NCI-H146 treated with DMSO at 0.1 percent for 48 hours (cell line): ENCODE measurements around the gene SUMO4.
"Not testable (repeated sequence)": the region's sequence is repeated elsewhere in the genome, so short reads cannot be mapped to it uniquely, and the experiment has no call there.

Experiments
- DNase-seq: peaks from one replicate; lab custom pipeline; 2025; ENCODE audit not compliant: unreplicated experiment; lab: John Stamatoyannopoulos, UW

The SUMO4 gene

DNA sequence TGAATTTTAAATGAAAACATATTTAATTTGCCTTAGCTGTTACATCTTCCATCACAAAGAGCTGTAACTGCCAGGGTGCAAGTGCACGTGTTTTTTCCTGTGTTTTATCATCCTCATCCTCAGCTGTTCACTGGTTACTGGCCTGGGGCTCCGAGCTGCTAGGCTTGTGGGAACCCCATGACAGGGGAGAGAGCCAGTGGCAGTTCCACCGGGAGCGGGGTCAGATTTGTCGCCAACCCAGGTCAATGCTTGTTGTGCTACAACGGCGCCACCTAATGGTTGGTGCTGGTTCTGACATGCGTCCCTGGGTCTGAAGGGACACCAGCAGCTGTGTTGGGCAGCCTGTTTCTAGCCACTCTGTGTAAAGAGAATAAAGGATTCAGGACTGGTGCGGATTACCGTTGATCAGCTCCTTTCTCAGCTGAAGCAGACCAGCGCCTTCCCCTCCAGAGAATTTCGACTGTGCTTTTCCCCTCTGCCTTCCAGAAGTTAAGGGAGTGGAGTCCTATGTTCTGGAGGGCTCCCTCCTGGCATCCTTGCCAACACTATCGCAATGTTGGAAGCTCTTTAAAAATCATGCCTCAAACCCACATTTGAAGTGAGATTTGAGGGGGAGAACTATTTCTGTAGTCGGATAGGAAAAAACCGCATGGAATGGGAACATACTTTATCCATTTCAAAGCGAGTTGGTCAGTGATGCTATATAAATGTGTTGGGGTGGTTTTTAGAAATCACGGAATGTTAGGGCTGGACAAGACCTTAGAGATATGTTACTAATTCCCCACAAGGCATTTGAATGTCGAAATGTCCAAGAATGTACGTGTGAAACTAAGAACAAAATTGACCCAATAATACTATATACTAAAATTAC lies 32.1 kb downstream of the SUMO4 start:
- peak; percentile 83 for DNase-seq

DNA sequence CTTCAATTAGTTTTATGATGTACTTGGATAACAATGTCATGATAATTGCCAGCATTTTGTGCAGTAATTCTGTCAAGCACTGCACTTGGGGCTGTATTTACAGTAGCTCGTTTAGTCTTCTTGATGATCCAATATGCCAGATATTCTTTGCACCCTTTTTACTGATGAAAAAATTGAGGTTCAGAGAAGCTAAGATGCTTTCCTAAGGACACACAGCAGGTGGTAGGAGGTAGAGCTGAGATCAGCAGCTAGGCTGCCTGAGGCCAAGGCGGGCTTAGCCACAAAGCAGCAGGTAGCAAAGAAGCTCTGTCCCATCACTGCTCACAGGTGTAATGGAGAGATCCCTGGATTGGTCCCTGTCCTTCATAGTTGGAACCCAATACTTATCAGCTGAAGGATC lies 33.3 kb downstream of the SUMO4 start:
- DNase-seq = no peak

DNA sequence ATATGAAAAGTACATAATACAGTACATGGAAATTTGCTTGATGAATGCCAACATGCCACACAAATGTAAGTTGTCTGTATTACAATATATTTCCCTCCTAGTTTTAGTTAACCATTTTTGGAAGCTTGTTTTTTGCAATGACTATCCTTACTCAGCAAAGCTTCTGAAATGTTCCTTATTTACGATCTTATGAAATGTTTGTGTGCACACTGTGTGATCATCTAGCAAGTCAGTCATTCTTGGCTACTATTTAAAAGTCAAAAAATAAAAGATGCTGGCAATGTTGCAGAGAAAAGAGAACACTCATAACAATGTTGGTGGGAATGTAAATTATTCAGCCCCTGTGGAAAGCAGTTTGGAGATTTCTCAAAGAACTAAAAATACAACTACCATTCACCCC lies 33.8 kb downstream of the SUMO4 start:
- DNase-seq = no peak

DNA sequence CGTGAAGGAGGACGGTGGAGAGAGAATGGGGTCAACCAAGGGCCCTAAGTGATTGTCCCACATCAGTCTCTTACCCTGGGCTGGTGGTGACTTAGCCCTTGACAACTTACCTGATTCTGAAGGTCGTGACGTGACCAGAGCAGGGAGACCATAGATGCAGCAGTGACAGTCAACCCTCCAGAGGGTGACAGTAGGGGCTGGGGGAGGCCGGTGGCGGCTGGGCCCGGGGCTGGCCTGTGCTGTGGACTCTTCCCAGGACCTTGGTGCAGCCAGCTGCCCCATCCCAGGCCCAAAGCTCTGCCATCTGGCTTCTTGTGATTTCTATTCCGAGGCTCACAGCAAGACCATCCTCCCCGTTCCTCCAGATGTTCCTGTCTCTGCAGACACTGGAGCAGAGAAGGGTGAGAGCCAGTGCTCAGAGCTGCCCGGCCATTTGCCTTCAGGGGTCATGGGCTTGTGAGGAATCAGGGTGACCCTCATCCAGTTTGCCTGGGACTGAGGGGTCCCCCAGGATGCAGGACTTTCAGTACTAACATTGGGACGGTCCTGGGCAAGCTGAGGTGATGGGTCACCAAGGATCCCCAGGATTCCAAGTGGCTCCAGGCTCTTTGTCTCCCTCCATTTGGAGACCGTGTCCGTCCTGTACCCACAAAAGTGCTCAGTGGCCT lies 36.0 kb downstream of the SUMO4 start:
- no peak for DNase-seq

DNA sequence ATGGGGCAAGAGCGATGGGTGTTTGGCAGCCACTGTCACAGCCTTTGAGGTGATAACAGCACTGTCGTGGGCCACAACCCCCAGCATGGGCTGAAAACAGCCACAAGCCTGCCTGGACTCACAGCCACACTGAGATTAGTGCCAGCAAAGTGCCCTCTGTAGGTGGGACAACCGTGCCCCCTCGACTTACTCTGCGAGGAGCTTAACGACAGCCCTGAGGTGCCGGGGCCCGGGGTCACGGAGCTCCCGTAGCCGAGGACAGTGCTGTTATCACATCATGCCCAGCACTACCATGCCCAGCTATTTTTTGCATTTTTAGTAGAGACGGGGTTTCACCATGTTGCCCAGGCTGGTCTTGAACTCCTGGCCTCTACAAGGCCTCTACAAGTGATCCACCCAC lies 36.6 kb downstream of the SUMO4 start:
- no peak for DNase-seq

DNA sequence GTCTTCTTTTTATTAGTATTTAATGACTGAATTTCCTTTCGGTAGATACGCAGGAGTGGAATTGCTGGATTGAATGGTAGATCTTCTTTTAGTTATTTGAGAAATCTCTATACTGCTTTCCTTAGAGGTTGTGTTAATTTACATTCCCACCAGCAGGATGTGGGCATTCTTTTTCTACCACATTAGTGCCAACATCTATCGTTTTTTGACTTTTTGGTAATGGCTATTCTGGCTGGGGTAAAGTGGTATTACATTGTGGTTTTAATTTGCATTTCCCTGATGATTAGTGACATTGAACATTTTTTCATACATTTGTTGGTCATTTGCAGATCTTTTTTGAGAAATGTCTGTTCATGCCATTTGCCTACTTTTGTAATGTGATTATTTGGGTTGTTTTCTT lies 37.1 kb downstream of the SUMO4 start:
- no peak for DNase-seq

DNA sequence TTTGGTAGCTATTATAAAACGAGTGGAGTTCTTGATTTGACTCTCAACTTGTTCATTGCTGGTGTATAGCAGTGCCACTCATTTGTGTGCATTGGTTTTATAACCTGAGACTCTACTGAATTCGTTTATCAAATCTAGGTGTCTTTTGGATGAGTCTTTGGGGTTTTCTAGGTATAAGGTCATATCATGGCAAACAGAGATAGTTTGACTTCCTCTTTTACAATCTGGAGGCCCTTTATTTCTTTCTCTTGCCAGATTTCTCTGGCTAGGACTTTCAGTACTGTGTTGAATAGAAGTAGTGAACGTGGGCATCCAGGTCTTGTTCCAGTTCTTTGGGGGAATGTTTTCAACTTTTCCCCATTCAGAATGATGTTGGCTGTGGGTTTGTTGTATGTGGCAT lies 38.8 kb downstream of the SUMO4 start:
- DNase-seq = no peak

DNA sequence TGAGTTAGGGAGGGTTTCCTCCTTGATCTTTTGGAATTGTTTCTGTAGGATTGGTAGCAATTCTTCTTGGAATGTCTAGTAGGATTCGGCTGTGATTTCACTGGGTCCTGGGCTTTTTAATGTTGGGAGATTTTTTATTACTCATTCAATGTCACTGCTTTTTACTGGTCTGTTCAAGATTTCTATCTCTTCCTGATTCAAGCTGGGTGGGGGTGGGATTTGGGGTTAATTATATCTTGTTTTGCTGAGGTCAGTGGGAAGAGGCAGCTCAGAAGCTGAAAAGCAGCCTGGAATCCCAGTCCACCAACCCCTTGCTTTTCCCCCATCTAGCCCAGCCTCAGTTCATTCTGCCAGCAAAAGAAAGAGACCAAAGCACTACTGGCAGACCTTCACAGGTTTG lies 39.6 kb downstream of the SUMO4 start:
- no peak for DNase-seq

DNA sequence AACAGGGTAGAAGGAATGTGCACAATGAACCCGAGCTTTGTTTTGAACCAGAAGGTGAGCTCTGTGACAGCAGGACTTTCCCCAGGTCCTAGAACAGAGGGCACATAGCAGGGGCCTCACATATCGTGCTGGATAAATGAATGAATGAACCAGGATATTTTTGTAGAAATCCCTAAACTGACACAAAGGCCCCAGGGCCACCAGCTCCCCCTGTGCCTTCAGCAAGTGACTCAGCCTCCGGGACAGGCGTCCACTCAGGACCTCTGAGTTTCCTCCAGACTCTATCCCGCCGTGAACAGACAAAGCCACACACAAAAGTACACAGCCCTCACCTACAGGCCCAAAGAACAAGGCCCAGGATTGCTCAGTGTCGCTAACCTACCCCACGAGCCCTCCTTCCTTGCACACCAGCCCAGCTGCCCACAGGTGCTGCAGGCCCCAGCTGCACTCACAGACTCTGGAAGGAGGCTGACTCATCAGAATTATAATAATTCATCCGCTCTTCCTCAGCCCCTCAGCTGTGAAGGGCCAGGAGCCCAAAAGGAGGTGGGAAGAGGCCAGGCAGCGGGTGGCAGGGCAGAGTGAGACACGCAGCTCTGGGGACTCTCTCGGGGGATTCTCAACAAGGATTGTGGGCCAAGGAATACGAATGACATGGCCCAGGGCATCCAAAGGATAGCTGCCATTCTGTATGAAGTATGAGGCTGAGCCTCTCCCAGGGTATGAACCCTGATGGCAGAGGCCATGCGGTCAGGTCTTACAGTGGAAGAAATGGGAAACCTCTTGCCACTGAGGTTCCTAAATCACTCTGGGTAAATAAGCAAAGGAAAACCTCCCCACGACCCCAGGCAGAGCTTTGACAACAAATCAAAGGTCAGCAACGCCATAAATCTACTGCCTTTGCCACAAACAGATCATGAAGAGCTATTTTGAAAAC lies 40.9 kb downstream of the SUMO4 start:
- no peak for DNase-seq

DNA sequence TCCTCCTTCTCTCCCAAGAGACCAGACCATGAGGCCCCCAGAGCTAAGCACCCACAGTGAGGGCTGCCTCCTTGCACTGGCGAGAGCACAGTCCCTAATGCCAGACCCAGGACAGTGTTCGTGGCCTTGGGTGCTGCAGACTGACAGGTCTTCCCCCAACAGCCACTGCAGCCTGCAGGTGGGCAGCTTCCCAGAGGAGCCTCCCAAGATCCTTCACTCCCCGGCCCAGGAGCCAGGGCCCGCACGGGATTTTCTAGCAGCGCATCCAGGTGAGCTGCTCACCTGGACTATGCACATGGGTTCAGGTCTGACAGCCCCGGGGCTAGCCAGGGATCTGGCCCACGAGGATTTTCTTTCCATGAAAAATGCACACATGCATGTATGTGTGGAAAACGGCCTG lies 41.7 kb downstream of the SUMO4 start:
- DNase-seq = no peak

DNA sequence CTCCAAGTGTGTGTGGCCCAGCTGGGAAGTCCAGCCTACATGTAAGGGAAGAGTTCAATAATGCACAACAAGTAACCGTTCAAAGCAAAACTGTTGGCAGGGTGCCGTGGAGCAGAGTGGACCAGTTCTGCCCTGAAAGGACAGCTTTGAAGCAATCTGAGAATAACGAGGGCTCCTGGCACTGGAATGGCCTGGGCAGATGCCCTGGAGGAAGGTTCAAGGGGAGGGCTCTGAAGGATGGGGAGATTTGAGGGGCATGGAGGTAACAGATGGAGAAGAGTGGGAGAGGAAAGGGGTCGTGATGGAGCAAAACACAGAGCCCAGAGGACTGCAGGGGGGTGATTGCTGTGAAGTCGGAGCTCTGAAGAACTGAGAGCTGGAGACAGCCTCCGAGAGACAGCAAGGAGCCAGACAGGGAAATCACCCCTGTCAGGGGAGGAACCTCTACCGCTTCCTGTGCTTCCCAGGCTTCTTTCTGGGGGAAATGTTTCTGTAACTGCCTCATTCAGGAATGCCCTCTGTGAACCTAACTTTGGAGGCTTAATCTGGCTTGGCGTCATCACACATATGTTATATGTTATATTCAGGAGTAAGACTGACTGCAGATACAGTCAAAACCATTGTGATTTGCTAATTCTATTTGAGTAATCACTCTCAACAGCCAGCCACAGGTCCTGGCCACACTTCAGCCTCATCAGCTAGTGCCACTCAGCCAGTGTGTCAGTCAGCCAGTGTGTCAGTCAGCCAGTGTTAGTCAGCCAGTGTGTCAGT lies 43.5 kb downstream of the SUMO4 start:
- no peak for DNase-seq

DNA sequence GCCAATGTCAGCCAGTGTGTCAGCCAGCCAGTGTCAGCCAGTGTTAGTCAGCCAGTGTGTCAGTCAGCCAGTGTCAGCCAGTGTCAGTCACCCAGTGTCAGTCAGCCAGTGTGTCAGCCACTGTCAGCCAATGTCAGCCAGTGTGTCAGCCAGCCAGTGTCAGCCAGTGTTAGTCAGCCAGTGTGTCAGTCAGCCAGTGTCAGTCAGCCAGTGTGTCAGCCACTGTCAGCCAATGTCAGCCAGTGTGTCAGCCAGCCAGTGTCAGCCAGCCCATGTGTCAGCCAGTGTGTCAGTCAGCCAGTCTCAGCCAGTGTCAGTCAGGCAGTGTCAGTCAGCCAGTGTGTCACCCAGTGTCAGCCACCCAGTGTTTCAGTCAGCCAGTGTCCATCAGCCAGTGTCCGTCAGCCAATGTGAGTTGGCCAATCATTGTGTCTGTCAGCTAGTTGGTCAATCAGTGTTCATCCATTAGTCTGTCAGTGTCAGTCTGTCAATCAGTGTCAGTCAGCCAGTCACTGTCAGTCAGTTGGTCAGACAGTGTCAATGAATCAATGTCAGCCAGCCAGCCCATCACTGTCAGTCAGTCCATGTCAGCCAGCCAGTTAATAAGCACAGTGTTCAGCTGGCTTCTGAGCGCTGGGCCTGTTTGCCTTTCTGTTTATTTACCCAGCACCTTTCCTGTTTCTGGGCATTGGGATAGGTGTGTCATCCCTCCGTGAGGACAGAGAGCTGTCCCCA lies 44.5 kb downstream of the SUMO4 start:
- DNase-seq = not testable (repeated sequence)

DNA sequence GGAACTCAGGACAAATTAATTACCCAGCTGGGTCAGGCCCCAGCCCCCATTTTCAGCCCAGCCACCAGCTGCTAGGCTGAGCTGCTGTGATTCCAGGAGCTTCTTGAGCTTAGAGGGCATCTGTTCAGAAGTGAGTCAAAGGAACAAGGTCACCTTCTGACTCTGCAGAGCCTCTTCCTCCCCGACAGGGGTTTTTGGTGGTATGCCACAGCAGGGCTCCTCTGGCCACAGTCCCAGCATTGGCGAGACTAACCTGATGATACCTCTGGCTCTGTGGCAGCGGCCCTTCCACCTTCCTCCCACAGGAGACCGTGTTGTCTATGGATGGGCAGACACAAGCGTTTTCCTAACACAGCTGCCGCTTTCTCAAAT lies 45.0 kb downstream of the SUMO4 start:
- DNase-seq = no peak

DNA sequence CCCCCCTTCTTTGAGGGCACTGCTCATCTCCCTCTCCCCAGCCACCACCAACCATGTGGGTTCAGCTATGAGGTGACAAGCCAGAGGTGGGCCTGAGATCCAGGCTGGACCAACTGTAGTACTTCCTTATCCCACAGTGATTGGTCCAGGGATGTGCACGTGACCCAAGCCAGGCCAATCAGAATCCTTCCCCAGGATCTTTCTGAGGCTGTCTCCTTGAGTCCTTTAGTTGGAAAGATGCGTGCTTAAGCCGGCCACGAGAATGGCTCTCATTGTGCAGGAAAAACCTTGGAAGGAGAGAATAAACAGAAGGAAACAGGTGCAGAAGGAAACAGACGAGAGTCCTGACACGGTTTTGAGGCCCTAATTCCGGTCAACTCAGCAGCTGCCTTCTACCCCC lies 45.5 kb downstream of the SUMO4 start:
- no peak for DNase-seq

DNA sequence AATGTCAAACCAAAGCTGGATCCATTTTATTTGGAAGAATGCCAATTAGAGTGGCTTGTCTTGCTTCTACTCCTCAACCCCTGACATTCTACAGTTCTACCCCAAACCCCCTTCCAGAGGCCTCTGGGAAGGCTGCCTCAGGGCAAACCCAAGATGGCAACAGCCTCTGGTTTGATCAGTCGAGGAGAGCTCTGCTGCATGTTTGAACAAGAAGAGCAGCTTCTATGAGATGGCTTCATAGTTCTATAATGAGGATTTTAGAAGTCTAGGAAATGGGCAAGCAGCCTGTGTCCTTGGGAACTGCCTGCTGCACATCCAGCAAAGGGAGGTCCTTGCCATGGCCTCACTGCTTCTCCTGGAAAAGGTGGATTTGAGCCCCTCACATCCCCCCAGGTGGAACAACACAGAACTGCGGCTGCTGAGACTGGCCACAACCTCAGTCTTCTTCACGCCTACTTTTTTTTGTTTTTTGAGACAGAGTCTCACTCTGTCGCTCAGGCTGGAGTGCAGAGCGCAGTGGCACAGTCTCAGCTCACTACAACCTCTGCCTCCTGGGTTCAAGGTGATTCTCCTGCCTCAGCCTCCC lies 46.8 kb downstream of the SUMO4 start:
- DNase-seq = no peak

DNA sequence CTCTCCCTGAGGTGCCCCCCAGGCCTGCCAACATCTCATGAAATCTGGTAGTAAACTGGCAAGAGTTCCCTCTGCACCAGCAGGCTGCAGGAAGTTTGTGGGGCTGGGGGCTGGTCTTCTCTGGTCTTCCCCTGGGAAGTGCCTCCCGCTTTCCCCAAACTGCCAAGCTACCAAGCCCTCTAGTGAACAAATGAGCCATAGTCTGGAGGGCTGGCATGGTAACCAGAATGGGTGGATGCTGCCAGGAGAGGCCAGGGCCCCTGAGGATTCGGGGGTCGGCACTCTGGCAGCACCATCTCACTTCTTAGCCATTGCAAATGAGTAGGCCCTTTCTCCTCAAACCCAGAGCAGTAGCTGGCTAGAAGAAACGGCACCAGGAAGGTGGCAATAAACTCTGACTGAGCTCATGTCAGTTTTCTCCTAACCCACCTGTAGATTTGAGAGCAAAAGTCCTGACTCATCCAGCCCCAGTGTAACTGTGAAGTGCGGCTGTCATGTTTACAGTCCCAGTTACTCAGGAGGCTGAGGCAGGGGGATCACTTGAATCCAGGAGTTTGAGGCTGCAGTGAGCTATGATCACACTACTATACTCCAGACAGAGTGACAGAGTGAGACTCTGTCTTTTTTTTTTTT lies 48.9 kb downstream of the SUMO4 start:
- no peak for DNase-seq

DNA sequence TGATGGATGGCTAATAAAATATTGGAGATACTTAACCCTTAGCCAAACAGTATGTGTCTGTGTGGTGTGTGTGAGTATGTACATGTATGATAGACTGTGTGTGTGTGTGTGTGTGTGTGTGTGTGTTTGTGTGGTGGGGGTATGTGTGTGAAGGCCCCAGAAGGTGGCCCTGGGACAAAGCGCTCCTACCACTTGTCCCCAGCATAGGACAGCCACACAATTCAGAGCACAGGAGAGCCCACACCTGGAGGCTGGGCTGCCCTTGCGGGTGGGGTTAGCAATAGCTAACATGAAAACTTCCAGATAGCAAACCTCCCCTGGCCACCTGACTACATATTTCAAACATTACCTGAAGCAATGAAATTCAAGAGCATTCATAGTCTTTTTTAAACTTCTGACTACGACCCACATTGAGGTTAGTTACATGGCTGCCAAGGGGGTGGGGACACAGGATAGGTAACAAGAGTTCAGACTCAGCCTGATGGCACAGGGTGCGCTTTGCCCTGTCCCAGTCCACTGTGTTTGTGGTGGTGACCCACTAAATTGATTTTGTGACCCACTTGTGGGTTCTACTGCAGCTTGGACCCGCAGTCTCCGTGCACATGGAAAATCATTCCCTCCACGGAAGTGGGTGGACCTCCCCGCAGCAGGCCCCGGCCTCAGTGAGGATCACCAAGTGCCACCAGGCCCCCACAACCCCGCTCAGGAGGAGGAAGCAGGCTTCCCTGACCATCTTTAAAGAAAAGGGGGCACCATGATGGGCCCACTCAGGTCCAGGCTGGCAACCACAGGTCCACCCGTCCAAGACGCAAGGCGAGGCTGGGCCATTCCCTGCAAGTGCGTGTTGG lies 50.0 kb downstream of the SUMO4 start:
- DNase-seq = no peak
